GM12892 (cell line): ENCODE data around the gene LELP1.
"Not testable (repeated sequence)": the region's sequence is repeated elsewhere in the genome, so short reads cannot be mapped to it uniquely, and the experiment has no call there.

Experiments
- DNase-seq: peaks from one replicate; pipeline ENCODE4 v3.0.0; 2011; ENCODE audit not compliant: insufficient read length
- FAIRE-seq: peaks from 2 replicates; lab custom pipeline; 2011; peaks lifted over from hg19 to GRCh38; lab: Jason Lieb, UNC
- POLR2A ChIP-seq: IDR thresholded peaks from 2 replicates; pipeline ENCODE4 v1.6.1; 2011; ENCODE audit warnings: low read depth, low read length, control low read depth
- POLR2AphosphoS5 ChIP-seq: IDR thresholded peaks from 2 replicates; pipeline ENCODE4 v1.6.1; 2011; ENCODE audit warnings: low read depth, low read length, control low read depth
- TAF1 ChIP-seq: IDR thresholded peaks from 2 replicates; pipeline ENCODE4 v1.6.1; 2011; ENCODE audit warnings: low read depth, mild to moderate bottlenecking, control low read depth, low read length, borderline replicate concordance

The LELP1 gene

GRCh38 chr1:153206631-153207030 lies 3.4 kb downstream of the LELP1 start:
- no peak for TF ChIP-seq TAF1
- no peak for TF ChIP-seq POLR2AphosphoS5
- no peak for TF ChIP-seq POLR2A
- FAIRE-seq (no peak), DNase-seq (no peak)

- FAIRE-seq, result no peak
- DNase-seq, result no peak
- TF ChIP-seq POLR2AphosphoS5, result no peak
- TF ChIP-seq POLR2A, result no peak
- TF ChIP-seq TAF1, result no peak
These were observed 7.0 kb downstream of the LELP1 start for GRCh38 chr1:153210206-153210605.

GRCh38 chr1:153212201-153212600 lies 9.0 kb downstream of the LELP1 start:
- TF ChIP-seq POLR2AphosphoS5, result no peak
- no peak for TF ChIP-seq TAF1
- TF ChIP-seq POLR2A, result no peak
- DNase-seq (no peak), FAIRE-seq (no peak)

- TF ChIP-seq POLR2A, result no peak
- no peak for TF ChIP-seq POLR2AphosphoS5
- no peak for TF ChIP-seq TAF1
- no peak for FAIRE-seq
- DNase-seq, result no peak
These were observed 10.3 kb downstream of the LELP1 start for GRCh38 chr1:153213519-153213918.

GRCh38 chr1:153217212-153217611 lies 14.0 kb downstream of the LELP1 start, which contains the start of gene PRR9:
Gene PRR9 (plus strand): TSS chr1:153217584. CDS start chr1:153218145, 561 bp downstream.
- DNase-seq, result no peak
- TF ChIP-seq POLR2AphosphoS5, result no peak
- TF ChIP-seq TAF1, result no peak
- TF ChIP-seq POLR2A, result no peak
- FAIRE-seq, result no peak

- TF ChIP-seq POLR2AphosphoS5 (no peak), TAF1 (no peak), POLR2A (no peak)
- DNase-seq, result no peak
- no peak for FAIRE-seq
These were observed 14.7 kb downstream of the LELP1 start for GRCh38 chr1:153217744-153218416.

- FAIRE-seq (no peak), DNase-seq (no peak)
- no peak for TF ChIP-seq POLR2AphosphoS5
These were observed 17.5 kb downstream of the LELP1 start for GRCh38 chr1:153220606-153221303.

- peak; percentile 99 for FAIRE-seq
- not testable (repeated sequence) for DNase-seq
These were observed 20.0 kb downstream of the LELP1 start for GRCh38 chr1:153223040-153223891.

- TF ChIP-seq POLR2A, result no peak
- TF ChIP-seq POLR2AphosphoS5, result no peak
- no peak for TF ChIP-seq TAF1
- DNase-seq, result no peak
- no peak for FAIRE-seq
These were observed 24.6 kb downstream of the LELP1 start for GRCh38 chr1:153227810-153228209.

GRCh38 chr1:153228491-153228890 lies 25.3 kb downstream of the LELP1 start:
- TF ChIP-seq TAF1, result no peak
- TF ChIP-seq POLR2AphosphoS5, result no peak
- TF ChIP-seq POLR2A, result no peak
- FAIRE-seq (no peak), DNase-seq (no peak)

- peak; percentile 100 for FAIRE-seq
- DNase-seq, result not testable (repeated sequence)
These were observed 26.0 kb downstream of the LELP1 start for GRCh38 chr1:153229076-153229829.

GRCh38 chr1:153231363-153231762 lies 28.1 kb downstream of the LELP1 start:
- FAIRE-seq (no peak), DNase-seq (no peak)
- TF ChIP-seq POLR2AphosphoS5 (no peak), POLR2A (no peak), TAF1 (no peak)
